H7 (cell line): ENCODE measurements around the gene SHROOM3. TPM values are rescaled to one million over a fixed set of nuclear protein-coding genes. Genes with fewer than 3 reads are reported as not detected.

ENCODE experiments used
- DNase-seq: peaks from one replicate; pipeline ENCODE4 v3.0.0; 2012
- H3K27me3 ChIP-seq: 2 replicates; pipeline ENCODE4 v1.6.0; 2011; ENCODE audit warnings: mild to moderate bottlenecking, low read length; ENCODE audit not compliant: control insufficient read depth, insufficient read depth
- H3K36me3 ChIP-seq: replicated peaks from 2 replicates; pipeline ENCODE4 v1.5.1; 2011; ENCODE audit warnings: low read length; ENCODE audit not compliant: control insufficient read depth, insufficient read depth
- H3K4me3 ChIP-seq: 2 replicates; pipeline ENCODE4 v1.5.1; 2011; ENCODE audit warnings: low read depth, mild to moderate bottlenecking, control low read depth, low read length, moderate library complexity; ENCODE audit not compliant: insufficient read depth
- total RNA-seq: library from RNA; depleted of rRNA; stranded (reverse); fragments of >200 nt; shearing (Covaris generic); gene quantifications from 2 replicates; pipeline ENCODE4 v1.2.3, GENCODE V29; 2014

SHROOM3 gene
- total RNA-seq, 1 experiment from 2014 or later, result 52.8 TPM

- Histone ChIP-seq H3K4me3 (no peak overlapping the region), H3K27me3 (no peaks in the 10 kb centered on the region), H3K36me3 (peaks cover 8% of the 10 kb centered on the region)
- no peak for DNase-seq
These were observed 344.9 kb downstream of the SHROOM3 start for GRCh38 chr4:76779740-76780459.

- Histone ChIP-seq H3K27me3 (no peaks in the 10 kb centered on the region), H3K36me3 (peaks cover 8% of the 10 kb centered on the region), H3K4me3 (no peak overlapping the region)
- no peak for DNase-seq
These were observed 346.0 kb downstream of the SHROOM3 start for GRCh38 chr4:76780781-76781697.

- Histone ChIP-seq H3K36me3 (peaks cover 8% of the 10 kb centered on the region), H3K4me3 (no peak overlapping the region), H3K27me3 (no peaks in the 10 kb centered on the region)
- DNase-seq, result no peak
These were observed 346.9 kb downstream of the SHROOM3 start for GRCh38 chr4:76781698-76782595.

- DNase-seq, result no peak
- H3K4me3 ChIP-seq, result no peak overlapping the region
- H3K27me3 ChIP-seq, result no peaks in the 10 kb centered on the region
- peaks cover 8% of the 10 kb centered on the region for H3K36me3 ChIP-seq
These were observed 347.8 kb downstream of the SHROOM3 start for GRCh38 chr4:76782837-76783236.

- no peak for DNase-seq
- Histone ChIP-seq H3K4me3 (no peak overlapping the region), H3K36me3 (peaks cover 6% of the 10 kb centered on the region), H3K27me3 (no peaks in the 10 kb centered on the region)
These were observed 348.8 kb downstream of the SHROOM3 start for GRCh38 chr4:76783836-76784235.

- Histone ChIP-seq H3K4me3 (no peak overlapping the region), H3K36me3 (peaks cover 6% of the 10 kb centered on the region), H3K27me3 (no peaks in the 10 kb centered on the region)
- DNase-seq, result peak; percentile 45
These were observed 349.2 kb downstream of the SHROOM3 start for GRCh38 chr4:76784237-76784636.

- H3K36me3 ChIP-seq, result no peaks in the 10 kb centered on the region; the same call in 1 of the 2 replicates
- H3K4me3 ChIP-seq, result no peak overlapping the region
- no peaks in the 10 kb centered on the region for H3K27me3 ChIP-seq
- no peak for DNase-seq
These were observed 352.9 kb downstream of the SHROOM3 start for GRCh38 chr4:76787898-76788297.

GRCh38 chr4:76790377-76790776 is 355.3 kb downstream of the SHROOM3 start:
- Histone ChIP-seq H3K27me3 (no peaks in the 10 kb centered on the region), H3K36me3 (no peaks in the 10 kb centered on the region; the same call in 1 of the 2 replicates), H3K4me3 (no peak overlapping the region)
- no peak for DNase-seq

- no peak for DNase-seq
- H3K27me3 ChIP-seq, result no peaks in the 10 kb centered on the region
- no peaks in the 10 kb centered on the region; the same call in 1 of the 2 replicates for H3K36me3 ChIP-seq
- H3K4me3 ChIP-seq, result no peak overlapping the region
These were observed 356.4 kb downstream of the SHROOM3 start for GRCh38 chr4:76791479-76791878.

- H3K36me3 ChIP-seq, result no peaks in the 10 kb centered on the region; the same call in 1 of the 2 replicates
- no peak overlapping the region for H3K4me3 ChIP-seq
- H3K27me3 ChIP-seq, result no peaks in the 10 kb centered on the region
- no peak for DNase-seq
These were observed 357.4 kb downstream of the SHROOM3 start for GRCh38 chr4:76792418-76792817.

- H3K36me3 ChIP-seq, result no peaks in the 10 kb centered on the region
- no peaks in the 10 kb centered on the region for H3K27me3 ChIP-seq
- H3K4me3 ChIP-seq, result no peak overlapping the region
- no peak for DNase-seq
These were observed 360.2 kb downstream of the SHROOM3 start for GRCh38 chr4:76795243-76795642.

GRCh38 chr4:76799140-76799539 is 364.1 kb downstream of the SHROOM3 start:
- Histone ChIP-seq H3K36me3 (no peaks in the 10 kb centered on the region), H3K27me3 (peaks cover 1% of the 10 kb centered on the region; the same call in 1 of the 2 replicates), H3K4me3 (no peak overlapping the region)
- no peak for DNase-seq

- no peak for DNase-seq
- Histone ChIP-seq H3K36me3 (no peaks in the 10 kb centered on the region), H3K4me3 (no peak overlapping the region)
These were observed 364.7 kb downstream of the SHROOM3 start for GRCh38 chr4:76799718-76800117.

GRCh38 chr4:76800902-76801301 is 365.9 kb downstream of the SHROOM3 start:
- no peak for DNase-seq
- Histone ChIP-seq H3K27me3 (peaks cover 1% of the 10 kb centered on the region; the same call in 1 of the 2 replicates), H3K36me3 (no peaks in the 10 kb centered on the region)

More at GRCh38 chr4:76799718-76800117, 364.7 kb downstream of the SHROOM3 start:
- peaks cover 1% of the 10 kb centered on the region; the same call in 1 of the 2 replicates for H3K27me3 ChIP-seq

More at GRCh38 chr4:76800902-76801301, 365.9 kb downstream of the SHROOM3 start:
- H3K4me3 ChIP-seq, result no peak overlapping the region
